RPMI8226 (cell line): ENCODE results near the gene SUB1.
"Not testable (repeated sequence)": the region's sequence is repeated elsewhere in the genome, so short reads cannot be mapped to it uniquely, and the experiment has no call there.

ENCODE experiments used
- DNase-seq: peaks from one replicate; pipeline ENCODE4 v3.0.0-alpha.2; 2015

The SUB1 gene

DNA sequence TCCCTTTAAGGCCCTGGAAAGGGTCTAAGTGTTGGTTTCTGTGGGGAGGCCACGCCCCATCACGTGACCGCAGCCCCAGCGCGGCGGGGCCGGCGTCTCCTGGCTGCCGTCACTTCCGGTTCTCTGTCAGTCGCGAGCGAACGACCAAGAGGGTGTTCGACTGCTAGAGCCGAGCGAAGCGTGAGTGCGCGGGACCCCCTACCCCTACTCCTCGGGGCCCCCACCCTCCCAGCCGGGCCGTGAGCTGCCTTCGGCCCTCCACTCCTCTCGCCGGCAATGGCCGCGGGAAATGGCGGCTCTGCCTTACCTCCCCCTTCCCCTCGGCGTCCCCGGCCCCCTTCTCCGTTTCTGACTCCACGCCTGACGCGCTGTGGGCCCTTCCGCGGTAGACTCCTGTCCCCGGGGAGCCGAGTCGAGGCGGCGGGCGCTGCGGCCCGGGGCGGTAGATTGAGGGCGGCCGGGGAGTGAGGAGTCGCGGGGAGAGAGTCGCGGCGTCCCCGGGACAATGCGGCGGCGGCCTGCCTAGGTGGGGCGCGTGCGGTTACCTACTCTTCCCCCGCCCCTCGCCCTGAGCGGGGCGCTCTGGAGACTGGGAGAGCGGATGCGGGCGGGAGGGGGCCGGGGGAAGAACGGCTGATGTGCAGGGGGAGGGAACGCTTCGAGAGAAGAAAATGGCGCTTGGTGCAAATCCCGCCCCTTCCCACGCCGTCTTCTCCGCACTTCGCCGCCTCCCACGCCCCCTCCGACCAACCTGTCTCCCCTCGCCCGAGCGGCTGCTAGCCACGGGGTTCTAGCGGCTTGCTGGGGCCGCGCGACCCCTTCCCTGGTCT is at the start of gene SUB1:
TSS of gene SUB1 (plus strand) at position 112 of the 830 bp plus-strand sequence. CDS start 2,956 bp downstream, outside the sequence.
- peak; percentile 93 for DNase-seq

DNA sequence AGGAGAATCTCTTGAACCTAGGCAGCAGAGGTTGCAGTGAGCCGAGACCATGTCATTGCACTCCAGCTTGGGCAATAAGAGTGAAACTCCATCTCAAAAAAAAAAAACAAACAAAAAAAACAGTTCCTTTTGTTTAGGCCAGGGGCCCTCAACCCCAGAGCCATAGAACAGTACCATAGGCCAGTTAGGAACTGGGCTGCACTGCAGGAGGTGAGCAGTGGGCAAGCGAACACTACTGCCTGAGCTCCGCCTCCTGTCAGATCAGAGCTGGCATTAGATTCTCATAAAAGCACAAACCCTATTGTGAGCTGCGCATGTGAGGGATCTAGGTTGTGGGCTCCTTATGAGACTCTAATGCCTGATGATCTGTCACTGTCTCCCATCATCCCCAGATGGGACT is 49.1 kb upstream of the SUB1 start:
- peak; percentile 57 for DNase-seq

DNA sequence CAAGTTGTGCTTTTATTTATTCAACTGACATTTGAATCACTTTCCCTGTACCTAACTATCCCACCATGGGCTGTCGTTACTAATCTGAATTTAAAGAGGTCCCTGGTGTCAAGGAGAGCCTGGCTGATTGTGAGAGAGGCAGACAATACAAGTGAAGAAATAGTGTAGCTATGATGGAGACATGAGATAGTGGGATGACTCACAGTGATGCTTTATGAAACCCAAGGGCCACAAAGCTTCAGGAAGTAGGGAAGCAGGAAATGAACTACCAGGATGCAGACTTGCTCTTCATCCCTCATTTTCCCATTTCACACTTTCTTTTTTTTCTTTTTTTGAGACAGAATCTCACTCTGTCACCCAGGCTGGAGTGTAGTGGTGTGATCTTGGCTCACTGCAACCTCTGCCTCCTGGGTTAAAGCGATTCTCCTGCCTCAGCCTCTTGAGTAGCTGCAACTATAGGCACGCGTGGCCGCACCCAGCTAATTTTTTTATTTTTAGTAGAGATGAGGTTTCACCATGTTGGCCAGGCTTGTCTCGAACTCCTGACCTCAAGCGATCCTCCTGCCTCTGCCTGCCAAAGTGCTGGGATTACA is 47.8 kb upstream of the SUB1 start:
- DNase-seq: not testable (repeated sequence)

DNA sequence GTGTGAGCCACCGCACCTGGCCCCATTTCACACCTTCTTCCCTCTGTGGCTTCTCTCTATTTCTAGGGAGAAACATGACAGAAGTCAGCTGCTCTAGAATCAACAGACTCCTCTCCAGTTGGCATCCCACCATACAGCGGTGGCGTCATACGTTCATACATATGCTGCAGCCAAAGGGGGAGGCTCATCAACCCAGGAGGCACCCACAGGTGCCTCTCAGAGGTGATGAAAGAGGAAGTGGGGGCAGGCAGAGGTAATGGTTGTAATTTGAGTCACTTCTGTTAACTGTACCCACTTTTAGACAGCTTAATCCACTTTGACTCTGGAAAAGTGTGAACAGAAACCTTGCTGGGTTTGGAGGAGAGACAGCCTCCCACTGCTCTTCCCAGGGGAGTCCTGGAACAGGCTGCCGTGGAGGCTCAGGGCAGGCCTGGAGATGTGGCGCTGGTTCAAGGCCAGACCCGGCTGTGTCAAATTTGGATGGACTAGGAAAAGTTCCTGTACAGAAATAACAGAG is 47.3 kb upstream of the SUB1 start:
- peak; percentile 93 for DNase-seq

DNA sequence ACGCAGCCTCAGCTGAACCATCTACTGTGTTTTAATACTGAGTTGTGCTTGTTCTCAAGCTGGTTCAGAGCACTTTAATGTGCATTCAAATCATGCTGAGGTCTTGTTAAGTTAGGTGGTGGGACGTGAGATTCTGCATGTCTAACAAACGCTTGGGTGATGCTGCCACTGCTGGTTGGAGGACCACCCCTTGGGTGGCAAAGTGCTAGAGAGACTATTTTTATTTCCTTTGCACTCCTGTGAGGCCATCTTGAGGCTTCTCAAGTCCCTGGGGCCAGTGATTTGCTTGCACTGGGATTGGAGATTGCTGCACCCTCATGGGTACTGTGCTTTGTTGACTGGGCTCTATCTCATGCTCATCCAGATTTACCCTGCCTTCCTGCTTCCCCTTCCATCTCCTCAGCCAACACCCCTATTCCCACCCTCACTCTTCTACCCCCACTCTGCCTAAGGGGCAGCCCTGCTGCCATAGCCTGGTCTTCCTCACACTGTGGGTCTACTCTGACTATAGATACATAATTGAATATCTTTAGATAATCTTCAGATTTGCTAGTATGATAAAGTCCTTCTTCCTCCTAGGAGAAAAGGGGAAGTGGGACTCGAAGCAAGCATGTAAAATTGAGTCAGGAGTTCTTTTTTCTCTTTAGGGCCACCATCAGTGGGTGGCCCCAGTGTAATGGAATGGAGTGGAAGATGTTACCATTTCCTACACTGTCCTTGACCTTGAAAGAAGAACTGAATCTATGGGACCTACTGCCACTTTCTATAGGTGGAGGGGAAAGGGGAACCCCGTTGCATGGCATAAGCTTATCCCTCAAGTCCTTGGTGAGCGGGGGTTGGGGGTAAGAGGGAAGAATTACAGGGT is 45.1 kb upstream of the SUB1 start:
- peak; percentile 53 for DNase-seq

DNA sequence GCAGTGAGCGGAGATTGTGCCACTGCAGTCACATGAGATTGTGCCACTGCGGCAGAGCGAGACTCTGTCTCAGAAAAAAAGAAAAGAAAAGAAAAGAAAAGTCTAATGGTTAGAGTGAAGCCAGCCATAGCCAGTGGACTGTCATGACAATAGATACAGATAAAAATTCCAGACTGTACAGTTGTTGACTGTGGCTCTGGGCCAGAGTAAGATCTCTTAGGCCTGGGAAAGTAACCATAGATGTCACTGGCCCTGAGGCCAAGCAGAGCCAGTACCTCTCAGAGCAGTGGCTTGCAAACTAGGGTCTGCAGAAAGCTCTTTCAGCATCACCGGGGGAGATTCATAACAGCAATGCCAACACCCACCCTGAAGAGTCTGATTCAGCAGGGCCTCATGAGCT is 44.1 kb upstream of the SUB1 start:
- no peak for DNase-seq

DNA sequence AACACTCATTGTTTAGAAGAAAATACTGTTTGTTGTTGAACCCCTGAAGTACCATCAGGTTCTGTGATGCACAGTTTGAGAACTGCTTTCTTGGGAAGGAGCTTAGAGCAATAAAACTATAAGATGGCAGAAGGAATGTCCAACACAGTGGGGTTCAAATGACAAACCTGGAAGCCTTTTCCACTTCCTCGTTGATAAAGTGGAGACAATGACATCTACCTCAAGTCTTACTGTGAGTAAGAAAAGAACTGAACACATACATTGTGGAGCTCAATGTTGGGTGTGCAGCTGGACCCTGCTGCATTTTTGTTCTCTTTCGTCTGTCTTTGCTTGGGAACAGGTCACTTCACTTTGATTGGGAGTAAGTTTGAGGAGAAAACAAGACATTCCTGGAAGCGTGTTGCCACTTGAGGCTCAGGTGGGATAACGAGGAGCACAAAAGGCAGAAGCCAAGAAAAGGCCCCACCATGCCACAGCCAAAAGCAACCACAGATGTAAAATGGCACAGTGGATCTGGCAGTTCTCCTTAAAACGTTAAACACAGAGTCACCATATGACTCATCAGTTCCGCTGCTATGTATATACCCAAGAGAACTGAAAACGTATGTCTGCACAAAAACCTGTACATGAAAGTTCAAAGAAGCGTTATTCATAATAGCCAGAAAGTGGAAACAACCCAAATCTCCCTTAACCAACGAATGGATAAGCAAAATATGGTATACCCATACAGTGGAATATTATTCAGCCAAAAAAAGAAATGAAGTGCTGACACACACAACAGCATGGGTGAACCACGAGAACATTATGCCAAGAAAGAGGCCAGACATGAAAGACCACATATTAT is 42.9 kb upstream of the SUB1 start:
- peak; percentile 75 for DNase-seq

DNA sequence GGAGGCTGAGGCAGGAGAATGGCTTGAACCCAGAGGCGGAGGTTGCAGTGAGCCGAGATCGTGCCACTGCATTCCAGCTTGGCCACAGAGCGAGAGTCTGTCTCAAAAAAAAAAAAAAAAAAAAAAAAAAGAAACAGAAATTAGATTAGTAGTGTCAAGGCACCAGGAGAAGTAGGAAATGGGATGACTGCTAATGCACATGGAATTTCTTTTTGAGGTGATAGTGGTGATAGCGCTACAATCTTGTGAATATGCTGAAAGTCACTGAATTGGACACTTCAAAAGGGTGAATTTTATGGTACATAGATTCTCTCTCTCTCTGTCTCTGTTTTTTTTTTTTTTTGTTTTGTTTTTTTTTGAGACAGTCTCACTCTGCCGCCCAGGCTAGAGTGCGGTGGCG is 42.1 kb upstream of the SUB1 start:
- no peak for DNase-seq

DNA sequence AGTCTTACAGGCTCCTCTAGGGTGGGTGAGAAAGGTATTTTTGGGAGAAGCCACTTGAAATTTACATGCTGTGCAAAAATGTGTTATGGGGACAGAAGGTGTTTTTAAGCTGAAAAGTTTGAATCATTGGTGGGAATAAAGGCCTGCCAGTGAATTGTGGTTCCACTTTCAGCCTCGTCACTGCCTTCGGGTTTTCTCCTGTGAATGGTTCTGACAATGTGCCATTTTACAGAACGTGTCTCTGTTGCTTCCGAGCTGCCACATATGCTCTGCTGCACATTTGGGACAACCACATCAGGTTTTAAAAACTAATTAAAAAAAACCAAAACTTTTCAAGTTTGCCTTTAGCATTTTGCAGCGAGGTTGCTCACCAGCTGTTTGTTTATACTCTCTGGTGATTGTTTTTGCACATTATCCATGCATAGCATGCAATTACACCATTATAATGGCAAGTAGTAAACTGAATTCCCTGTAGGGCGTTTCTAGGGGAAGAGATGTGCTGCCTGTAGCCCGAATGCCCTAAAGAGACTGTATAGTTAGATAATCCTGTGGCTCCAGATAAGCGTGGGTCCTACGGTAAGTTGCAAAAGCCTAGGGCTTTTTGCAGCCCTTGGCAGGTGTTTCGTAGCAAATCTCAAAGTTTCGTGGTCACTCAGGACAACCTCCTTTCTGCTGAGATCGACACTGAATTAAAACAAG is 40.1 kb upstream of the SUB1 start:
- no peak for DNase-seq

DNA sequence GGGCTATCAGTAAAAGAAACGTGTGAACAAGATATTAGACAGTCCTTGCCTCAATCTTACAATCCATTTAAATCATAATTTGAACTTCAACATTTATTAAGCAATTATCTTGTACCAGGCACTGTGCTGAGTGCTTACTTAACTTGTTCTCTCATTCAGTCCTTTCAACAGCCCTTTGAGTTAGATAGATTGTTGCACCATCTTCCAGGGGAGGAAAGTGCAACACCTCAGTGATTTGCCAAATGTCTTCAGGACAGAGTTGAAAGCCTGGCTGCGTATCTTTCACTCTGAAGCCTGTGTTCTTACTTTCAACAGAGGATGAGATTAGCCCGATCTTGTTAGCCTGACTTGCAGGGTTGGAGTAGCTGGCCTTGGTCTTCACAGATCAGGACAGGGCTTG is 34.2 kb upstream of the SUB1 start:
- no peak for DNase-seq

DNA sequence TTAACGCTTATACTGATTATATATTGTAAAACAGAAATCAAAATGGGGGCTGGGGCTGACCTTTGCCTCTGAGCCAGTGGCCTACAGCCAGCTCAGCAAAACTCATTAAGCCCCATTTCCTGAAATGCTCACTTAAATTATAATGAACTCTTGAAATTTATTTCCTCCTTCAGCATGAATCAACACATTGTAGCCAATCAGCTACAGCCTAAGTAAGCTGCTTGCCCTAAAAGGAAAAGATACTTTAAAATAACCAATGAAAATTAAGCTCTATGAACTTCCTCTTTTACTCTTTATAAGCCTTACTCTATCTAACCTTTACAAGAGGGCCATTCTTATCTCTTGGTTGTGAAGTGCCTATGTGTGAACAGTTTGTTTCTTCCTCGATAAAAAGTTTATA is 33.5 kb upstream of the SUB1 start:
- no peak for DNase-seq

DNA sequence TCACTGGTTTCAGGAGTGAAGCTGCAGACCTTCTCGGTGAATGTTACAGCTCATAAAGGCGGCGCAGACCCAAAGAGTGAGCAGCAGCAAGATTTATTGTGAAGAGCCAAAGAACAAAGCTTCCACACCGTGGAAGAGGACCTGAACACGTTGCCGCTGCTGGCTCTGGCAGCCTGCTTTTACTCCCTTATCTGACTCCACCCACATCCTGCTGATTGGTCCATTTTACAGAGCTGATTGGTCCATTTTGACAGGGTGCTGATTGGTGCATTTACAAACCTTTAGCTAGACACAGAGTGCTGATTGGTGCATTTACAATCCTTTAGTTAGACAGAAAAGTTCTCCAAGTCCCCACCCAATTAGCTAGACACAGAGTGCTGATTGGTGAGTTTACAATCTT is 32.9 kb upstream of the SUB1 start:
- not testable (repeated sequence) for DNase-seq

DNA sequence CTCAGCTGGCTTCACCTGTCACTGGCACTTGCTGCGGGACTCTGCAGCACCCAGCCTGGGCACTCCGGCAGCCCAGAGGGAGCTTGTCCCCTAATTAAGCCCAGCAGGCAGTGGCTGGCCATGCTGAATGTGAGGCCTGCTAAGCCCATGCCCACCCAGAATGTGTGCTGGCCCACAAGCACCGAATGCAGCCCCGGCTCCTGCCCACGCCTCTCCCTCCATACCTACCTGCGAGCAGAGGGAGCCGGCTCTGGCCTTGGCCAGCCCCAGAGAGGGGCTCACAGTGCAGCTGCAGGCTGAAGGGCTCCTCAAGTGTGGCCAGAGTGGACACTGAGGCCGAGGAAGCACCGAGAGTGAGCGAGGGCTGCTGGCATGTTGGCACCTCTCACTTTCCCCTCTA is 32.4 kb upstream of the SUB1 start:
- DNase-seq: no peak

DNA sequence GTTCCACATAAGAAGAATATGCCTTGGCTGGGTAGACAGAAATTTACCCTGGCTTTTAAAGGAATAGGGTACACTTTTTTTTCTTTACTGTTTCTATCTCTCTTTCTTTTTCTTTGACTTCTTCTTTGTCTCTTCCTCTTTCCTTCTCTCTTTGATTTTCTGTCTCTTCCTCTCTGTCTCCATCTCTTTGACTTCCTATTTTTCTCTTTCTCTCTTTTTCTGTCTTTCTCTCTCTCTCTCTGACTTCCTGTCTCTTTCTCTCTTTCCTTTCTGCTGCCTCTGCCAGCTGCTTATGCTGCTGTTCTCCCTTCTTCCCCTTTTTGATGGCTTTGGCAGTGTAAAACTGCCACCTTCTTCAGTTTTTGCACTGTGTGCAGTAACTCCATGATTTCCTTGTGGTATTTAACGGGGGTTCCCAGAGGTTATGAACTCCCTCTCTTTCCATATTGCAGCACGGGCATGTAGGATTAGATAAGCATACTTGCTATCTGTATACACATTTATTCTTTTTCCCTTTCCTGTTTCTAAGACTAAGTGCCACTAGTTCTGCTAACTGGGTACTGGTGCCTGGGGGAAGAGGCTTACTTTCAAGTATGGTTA is 31.1 kb upstream of the SUB1 start:
- DNase-seq: peak; percentile 43

DNA sequence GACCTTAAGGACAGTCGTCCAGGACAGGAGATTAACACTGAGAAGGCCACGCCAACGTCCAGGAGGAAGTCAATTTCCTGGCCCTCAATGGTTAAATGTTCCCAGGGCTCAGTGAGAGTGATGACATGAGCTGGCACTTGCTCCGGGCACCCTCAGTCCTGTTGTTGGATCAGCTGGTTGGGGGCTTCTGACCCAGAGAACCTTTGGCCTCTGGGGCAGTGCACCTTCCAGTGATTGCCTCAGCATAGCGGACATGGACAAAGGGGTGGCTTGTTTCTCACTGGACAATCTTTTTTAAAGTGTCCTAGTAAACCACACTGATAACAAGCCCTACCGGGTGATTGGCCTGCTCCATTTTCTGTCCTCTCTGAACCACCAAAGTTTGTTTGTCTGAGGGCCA is 28.8 kb upstream of the SUB1 start:
- DNase-seq: not testable (repeated sequence)

DNA sequence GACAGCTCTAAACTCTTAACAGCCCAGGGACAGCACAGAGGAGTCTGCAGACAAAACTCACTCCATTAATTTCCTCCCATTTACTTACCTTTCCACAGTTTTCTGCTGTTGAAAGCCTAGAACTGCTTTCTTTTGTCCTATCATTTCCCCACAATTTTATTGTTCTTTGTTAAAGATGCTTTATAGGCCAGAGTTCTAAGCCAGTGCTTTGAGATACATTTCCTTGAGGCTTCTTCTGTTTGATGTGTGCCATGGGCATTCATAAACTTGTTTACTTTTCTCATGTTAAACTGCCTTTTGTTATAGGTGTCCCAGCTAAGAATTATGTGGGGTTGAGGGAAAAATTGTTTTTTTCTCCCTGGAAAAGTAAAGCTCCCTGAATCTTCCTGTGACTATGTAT is 25.9 kb upstream of the SUB1 start:
- DNase-seq: no peak

DNA sequence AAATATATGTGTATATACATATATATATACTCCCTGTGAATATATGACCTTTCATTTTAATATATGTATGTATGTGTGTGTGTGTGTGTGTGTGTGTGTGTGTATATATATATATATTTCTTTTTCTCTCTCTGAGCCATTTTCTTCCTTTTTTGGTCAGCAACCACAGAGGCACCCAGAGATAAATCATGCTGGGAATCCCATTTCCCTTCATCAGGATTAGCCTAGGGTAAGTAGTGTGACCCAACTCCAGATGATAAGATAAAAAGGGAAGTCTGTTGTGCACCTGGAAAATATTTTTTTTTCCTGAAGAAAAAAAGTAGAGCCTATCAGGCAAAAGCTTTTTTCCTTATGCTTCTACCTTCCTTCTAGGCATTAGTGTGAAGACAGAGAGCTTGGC is 25.4 kb upstream of the SUB1 start:
- DNase-seq: no peak

DNA sequence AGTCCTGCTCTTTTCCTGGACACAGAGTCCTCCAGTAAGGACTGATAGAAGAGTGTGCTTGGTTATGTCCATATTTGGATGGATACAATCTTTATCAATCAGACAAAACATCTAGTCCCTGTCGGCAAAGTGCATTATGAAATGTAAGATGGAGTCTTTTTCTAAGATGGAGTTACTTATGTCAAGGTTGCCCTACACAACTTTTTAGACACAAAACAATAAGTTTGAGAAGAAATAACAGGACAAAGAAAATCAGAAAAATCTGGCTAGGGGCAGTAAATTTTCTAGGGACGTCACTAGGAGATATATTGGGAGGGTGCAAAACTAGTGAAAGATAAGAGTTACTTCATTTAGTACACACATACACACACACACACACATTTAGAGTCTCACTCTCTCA is 23.3 kb upstream of the SUB1 start:
- DNase-seq: no peak

DNA sequence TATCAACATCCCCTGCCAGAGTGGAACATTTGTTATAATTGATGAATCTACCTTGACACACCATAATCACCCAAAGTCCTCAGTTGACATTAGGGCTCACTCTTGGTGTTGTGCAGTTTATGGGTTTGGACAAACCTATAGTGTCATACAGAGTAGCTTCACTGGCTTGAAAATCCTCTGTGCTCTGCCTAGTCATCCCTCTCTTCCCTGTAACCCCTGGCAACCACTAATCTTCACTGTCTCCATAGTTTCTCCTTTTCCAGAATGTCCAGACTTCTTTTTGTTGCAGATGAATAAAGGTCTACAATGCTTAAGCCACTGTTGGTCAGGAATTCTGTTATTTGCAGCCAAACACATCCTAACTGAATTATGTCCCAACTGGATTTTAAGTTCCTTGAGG is 22.5 kb upstream of the SUB1 start:
- DNase-seq: no peak

DNA sequence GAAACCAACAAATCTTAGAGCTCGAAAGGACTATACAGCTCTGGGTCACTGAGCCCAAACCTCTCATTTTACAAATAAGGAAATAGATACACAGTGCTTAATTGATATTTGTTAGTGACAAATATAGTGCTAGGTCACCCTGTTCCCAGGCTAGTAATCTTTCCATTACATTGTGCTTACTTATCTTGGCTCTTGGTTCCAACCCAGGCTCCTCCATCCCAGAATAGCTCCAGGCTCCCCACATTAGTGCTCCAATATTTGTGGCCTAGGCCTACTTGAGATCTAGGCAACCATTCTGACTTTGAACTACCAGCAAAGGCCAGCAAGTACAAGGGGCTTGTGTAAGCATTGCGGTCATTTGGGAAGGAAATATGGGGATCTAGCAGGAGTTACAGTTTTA is 21.7 kb upstream of the SUB1 start:
- no peak for DNase-seq

DNA sequence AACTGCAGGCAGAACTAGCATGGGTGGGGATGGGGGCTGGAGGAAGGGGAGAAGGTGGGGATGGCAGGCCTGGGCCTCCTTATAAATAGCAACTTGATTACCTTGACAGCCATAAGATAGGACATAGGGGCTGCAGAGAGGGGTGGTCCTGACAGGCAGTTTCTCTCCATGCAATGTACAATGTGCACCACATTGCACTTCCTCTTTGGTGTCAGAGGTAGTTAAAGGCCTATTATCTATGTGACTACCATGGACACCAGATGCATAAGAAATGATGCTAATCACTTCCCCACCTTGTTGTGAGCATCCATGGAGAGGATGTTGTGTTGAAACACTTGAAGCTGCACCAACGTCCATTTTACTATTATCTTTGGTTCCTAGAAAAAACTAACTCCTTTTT is 20.2 kb upstream of the SUB1 start:
- no peak for DNase-seq
